PC-9 (cell line): ENCODE data around the gene ZNF516. TPM values are rescaled to one million over a fixed set of nuclear protein-coding genes. Genes with fewer than 3 reads are reported as not detected.
A peak's percentile ranks its signal among the peaks of the same experiment; 100 is the strongest.

Source experiments
- BruUV-seq: library from RNA; stranded (reverse); fragments of 400-500 nt; replicated peaks from 2 replicates; lab custom pipeline; 2021; lab: Mats Ljungman, UMichigan
- CTCF ChIA-PET: fragments of 300-600 bp; sonication (Branson Sonifier 250); formaldehyde crosslinking; loops from one replicate; lab custom pipeline; 2022; ENCODE audit warnings: antibody characterized with exemption; lab: Charles Lee
- POLR2A ChIA-PET: fragments of 300-600 bp; sonication (Branson Sonifier 250); formaldehyde crosslinking; loops from one replicate; lab custom pipeline; 2022; ENCODE audit warnings: antibody characterized with exemption; ENCODE audit not compliant: unreplicated experiment; lab: Charles Lee
- DNase-seq, 2 experiments: peaks; one replicate each; pipeline versions ENCODE4 v3.0.0 to v3.0.0-alpha.2; 2015 to 2022; ENCODE audit warnings: mixed read lengths in 1 of 2
- H2AFZ ChIP-seq: fragments of 200-600 bp; sonication (generic); 2 replicates; pipeline ENCODE4 v1.8.1; 2017; ENCODE audit warnings: antibody characterized with exemption
- H3F3A ChIP-seq: fragments of 200-600 bp; sonication (generic); 2 replicates; pipeline ENCODE4 v1.8.1; 2017; ENCODE audit warnings: antibody characterized with exemption, mild to moderate bottlenecking, low read depth; ENCODE audit not compliant: insufficient read depth
- H3K27ac ChIP-seq: fragments of 200-600 bp; sonication (generic); 2 replicates; pipeline ENCODE4 v1.6.1; 2016; ENCODE audit warnings: mixed run types
- H3K27me3 ChIP-seq: fragments of 200-600 bp; sonication (generic); 2 replicates; pipeline ENCODE4 v1.6.1; 2016; ENCODE audit warnings: low read depth, mixed run types; ENCODE audit not compliant: insufficient read depth
- H3K36me3 ChIP-seq: fragments of 200-600 bp; sonication (generic); 2 replicates; pipeline ENCODE4 v1.6.1; 2016; ENCODE audit warnings: low read depth, mixed run types
- H3K4me1 ChIP-seq: fragments of 200-600 bp; sonication (generic); replicated peaks from 2 replicates; pipeline ENCODE4 v1.6.1; 2016; ENCODE audit warnings: mixed run types; ENCODE audit not compliant: insufficient read depth
- H3K4me2 ChIP-seq: fragments of 200-600 bp; sonication (generic); 2 replicates; pipeline ENCODE4 v1.6.1; 2017; ENCODE audit warnings: mixed run types
- H3K4me3 ChIP-seq: fragments of 200-600 bp; sonication (generic); 2 replicates; pipeline ENCODE4 v1.6.1; 2016; ENCODE audit warnings: mixed run types
- H3K79me2 ChIP-seq: fragments of 200-600 bp; sonication (generic); 2 replicates; pipeline ENCODE4 v1.6.1; 2017; ENCODE audit warnings: low read depth, mixed run types
- H3K9me2 ChIP-seq: fragments of 200-600 bp; sonication (generic); 2 replicates; pipeline ENCODE4 v1.8.1; 2017; ENCODE audit warnings: mild to moderate bottlenecking; ENCODE audit not compliant: insufficient read depth
- H3K9me3 ChIP-seq: fragments of 200-600 bp; sonication (generic); 2 replicates; pipeline ENCODE4 v1.8.1; 2016; ENCODE audit warnings: low read depth; ENCODE audit not compliant: insufficient read depth
- H4K20me1 ChIP-seq: fragments of 200-600 bp; sonication (generic); 2 replicates; pipeline ENCODE4 v1.8.1; 2017; ENCODE audit not compliant: insufficient read depth
- CTCF ChIP-seq: fragments of 200-600 bp; sonication (generic); conservative IDR thresholded peaks from 2 replicates; pipeline ENCODE4 v1.6.1; 2017; ENCODE audit warnings: mixed run types, antibody characterized with exemption, mild to moderate bottlenecking, moderate library complexity
- EZH2 ChIP-seq: fragments of 200-600 bp; sonication (generic); IDR thresholded peaks from 2 replicates; pipeline ENCODE4 v1.8.0; 2017; ENCODE audit warnings: antibody characterized with exemption, low read depth
- intact Hi-C: fragments of 100-400 bp; cut with micrococcal nuclease; formaldehyde crosslinking; loops from one replicate; pipeline ENCODE4 v1.10.0; 2022; ENCODE audit not compliant: unreplicated experiment
- total RNA-seq: library from RNA; stranded (reverse); gene quantifications from 2 replicates; pipeline ENCODE4 v1.2.3, GENCODE V29; 2021

ZNF516 gene
- total RNA-seq, 1 experiment from 2014 or later = 32.7 TPM

GRCh38 chr18:76328140-76328539, 166.9 kb downstream of the ZNF516 start:
- Histone ChIP-seq H2AFZ (no peak overlapping the region), H3F3A (no peaks in the 10 kb centered on the region), H3K36me3 (no peaks in the 10 kb centered on the region), H3K27ac (no peak overlapping the region), H4K20me1 (no peaks in the 10 kb centered on the region), H3K9me3 (no peaks in the 10 kb centered on the region), H3K9me2 (no peaks in the 10 kb centered on the region), H3K4me1 (0 out of 2 replicates have a peak, but pooled peaks cover 10% of the 10 kb centered on the region), H3K4me3 (no peak overlapping the region), H3K4me2 (no peak overlapping the region), H3K79me2 (no peaks in the 10 kb centered on the region), H3K27me3 (peaks cover 40% of the 10 kb centered on the region; the same call in 1 of the 2 replicates)
- CTCF ChIA-PET = no interaction called here
- TF ChIP-seq CTCF = no peak
- TF ChIP-seq EZH2 = no peak
- DNase-seq = no peak
- intact Hi-C loops = no loop called here
- BruUV-seq = no TSS peak
- POLR2A ChIA-PET = no interaction called here

- Histone ChIP-seq H3F3A (no peaks in the 10 kb centered on the region), H3K4me1 (peaks cover 14% of the 10 kb centered on the region; the same call in 1 of the 2 replicates), H3K27me3 (peaks cover 51% of the 10 kb centered on the region), H3K79me2 (no peaks in the 10 kb centered on the region), H3K9me2 (no peaks in the 10 kb centered on the region), H3K27ac (no peak overlapping the region), H3K4me3 (no peak overlapping the region), H3K4me2 (no peak overlapping the region), H3K9me3 (no peaks in the 10 kb centered on the region), H2AFZ (no peak overlapping the region), H4K20me1 (no peaks in the 10 kb centered on the region), H3K36me3 (no peaks in the 10 kb centered on the region)
- TF ChIP-seq CTCF = no peak
- no peak for TF ChIP-seq EZH2
- BruUV-seq = no TSS peak
- POLR2A ChIA-PET = no interaction called here
- intact Hi-C loops = no loop called here
- peak in 1 of 2 experiments; percentile 48 for DNase-seq
- CTCF ChIA-PET = no interaction called here
These were observed 171.2 kb downstream of the ZNF516 start for GRCh38 chr18:76323891-76324290.

- H3K9me3 ChIP-seq = no peaks in the 10 kb centered on the region
- TF ChIP-seq EZH2 = no peak
- TF ChIP-seq CTCF = no peak
- H3K4me1 ChIP-seq = peaks cover 14% of the 10 kb centered on the region; the same call in 1 of the 2 replicates
- H3K36me3 ChIP-seq = no peaks in the 10 kb centered on the region
- BruUV-seq = no TSS peak
- H3K27ac ChIP-seq = no peak overlapping the region
- no peaks in the 10 kb centered on the region for H3K79me2 ChIP-seq
- no peak overlapping the region for H3K4me2 ChIP-seq
- intact Hi-C loops = no loop called here
- H4K20me1 ChIP-seq = no peaks in the 10 kb centered on the region
- H3F3A ChIP-seq = no peaks in the 10 kb centered on the region
- no peak overlapping the region for H3K4me3 ChIP-seq
- POLR2A ChIA-PET = no interaction called here
- DNase-seq = no peak
- CTCF ChIA-PET = no interaction called here
- H2AFZ ChIP-seq = no peak overlapping the region
- no peaks in the 10 kb centered on the region for H3K9me2 ChIP-seq
- peaks cover 52% of the 10 kb centered on the region for H3K27me3 ChIP-seq
These were observed 172.4 kb downstream of the ZNF516 start for GRCh38 chr18:76322686-76323085.
